Stomach smooth muscle (tissue), 2 donors: ENCODE data around the gene MPC2.
A peak's percentile ranks its signal among the peaks of the same experiment; 100 is the strongest.

Experiments used
- H3K27ac ChIP-seq: one replicate; pipeline ENCODE4 v1.7.0; 2013; ENCODE audit warnings: mild to moderate bottlenecking, low read length, inconsistent platforms
- H3K27me3 ChIP-seq, 2 donors: one replicate each; pipeline ENCODE4 v1.7.0; 2013; ENCODE audit warnings: low read length in 2 of 2; ENCODE audit not compliant: insufficient read depth in 2 of 2, control insufficient read depth in 1 of 2
- H3K36me3 ChIP-seq, 2 donors: one replicate each; pipeline ENCODE4 v1.7.0; 2013; ENCODE audit warnings: low read length in 2 of 2; ENCODE audit not compliant: control insufficient read depth in 2 of 2, insufficient read depth in 2 of 2
- H3K4me1 ChIP-seq: one replicate; pipeline ENCODE4 v1.7.0; 2013; ENCODE audit warnings: low read length; ENCODE audit not compliant: control insufficient read depth, insufficient read depth
- H3K4me3 ChIP-seq, 2 donors: one replicate each; pipeline ENCODE4 v1.7.0; 2013; ENCODE audit warnings: low read length in 2 of 2
- H3K9ac ChIP-seq, 2 donors: one replicate each; pipeline ENCODE4 v1.7.0; 2013; ENCODE audit warnings: low read length in 2 of 2, mild to moderate bottlenecking in 1 of 2
- H3K9me3 ChIP-seq, 2 donors: one replicate each; pipeline ENCODE4 v1.7.0; 2013; ENCODE audit warnings: low read length in 2 of 2; ENCODE audit not compliant: control insufficient read depth in 2 of 2
- donor health status: healthy.
- donor health status: Pancreatic carcinoma.

Gene MPC2

GRCh38 chr1:167955915-167956314 lies 19.0 kb upstream of the MPC2 start:
- Histone ChIP-seq H3K9me3 (no peaks in the 10 kb centered on the region), H3K4me1 (no peaks in the 10 kb centered on the region), H3K4me3 (no peak overlapping the region), H3K9ac (no peak overlapping the region), H3K36me3 (peaks cover 3 to 9% of the 10 kb centered on the region in 2 donors), H3K27me3 (no peaks in the 10 kb centered on the region), H3K27ac (no peak overlapping the region)

GRCh38 chr1:167950569-167950968 lies 13.7 kb upstream of the MPC2 start:
- H3K36me3 ChIP-seq: peaks cover 3 to 9% of the 10 kb centered on the region in 2 donors
- H3K4me1 ChIP-seq: no peaks in the 10 kb centered on the region
- H3K27me3 ChIP-seq: no peaks in the 10 kb centered on the region
- no peak overlapping the region for H3K4me3 ChIP-seq
- H3K9ac ChIP-seq: no peak overlapping the region
- no peak overlapping the region for H3K27ac ChIP-seq
- H3K9me3 ChIP-seq: no peaks in the 10 kb centered on the region

GRCh38 chr1:167949785-167950184 lies 12.9 kb upstream of the MPC2 start:
- H3K27me3 ChIP-seq: no peaks in the 10 kb centered on the region
- H3K9ac ChIP-seq: no peak overlapping the region
- peaks cover 3 to 9% of the 10 kb centered on the region in 2 donors for H3K36me3 ChIP-seq
- H3K4me3 ChIP-seq: no peak overlapping the region
- H3K4me1 ChIP-seq: no peaks in the 10 kb centered on the region
- H3K9me3 ChIP-seq: no peaks in the 10 kb centered on the region
- H3K27ac ChIP-seq: no peak overlapping the region

GRCh38 chr1:167947733-167948132 lies 10.9 kb upstream of the MPC2 start:
- no peaks in the 10 kb centered on the region for H3K4me1 ChIP-seq
- H3K9me3 ChIP-seq: no peaks in the 10 kb centered on the region
- H3K9ac ChIP-seq: no peak overlapping the region
- no peaks in the 10 kb centered on the region for H3K27me3 ChIP-seq
- no peak overlapping the region for H3K4me3 ChIP-seq
- H3K36me3 ChIP-seq: peaks cover 0 to 4% of the 10 kb centered on the region in 2 donors
- no peak overlapping the region for H3K27ac ChIP-seq

- Histone ChIP-seq H3K9ac (no peak overlapping the region), H3K4me1 (no peaks in the 10 kb centered on the region), H3K9me3 (no peaks in the 10 kb centered on the region), H3K27ac (no peak overlapping the region), H3K27me3 (no peaks in the 10 kb centered on the region), H3K4me3 (no peak overlapping the region), H3K36me3 (no peaks in the 10 kb centered on the region)
These were observed 6.7 kb upstream of the MPC2 start for GRCh38 chr1:167943541-167943940.

- Histone ChIP-seq H3K36me3 (no peaks in the 10 kb centered on the region), H3K27ac (no peak overlapping the region), H3K27me3 (no peaks in the 10 kb centered on the region), H3K4me3 (no peak overlapping the region), H3K9me3 (no peaks in the 10 kb centered on the region), H3K4me1 (no peaks in the 10 kb centered on the region), H3K9ac (no peak overlapping the region)
These were observed 3.4 kb upstream of the MPC2 start for GRCh38 chr1:167940264-167940663.

GRCh38 chr1:167938080-167938636 lies 1.3 kb upstream of the MPC2 start:
- peak overlapping the region; percentile 91 to 96 for H3K4me3 ChIP-seq
- H3K27ac ChIP-seq: no peak overlapping the region
- H3K27me3 ChIP-seq: no peaks in the 10 kb centered on the region
- no peaks in the 10 kb centered on the region for H3K36me3 ChIP-seq
- peak overlapping the region in 1 of 2 donors; percentile 95 for H3K9ac ChIP-seq
- H3K4me1 ChIP-seq: peaks cover 3% of the 10 kb centered on the region
- no peaks in the 10 kb centered on the region for H3K9me3 ChIP-seq

GRCh38 chr1:167937709-167938010 lies 788 bp upstream of the MPC2 start:
- Histone ChIP-seq H3K9ac (peak overlapping the region; percentile 95), H3K4me1 (peaks cover 3% of the 10 kb centered on the region), H3K9me3 (no peaks in the 10 kb centered on the region), H3K4me3 (peak overlapping the region; percentile 91 to 96), H3K27ac (peak overlapping the region; percentile 97), H3K36me3 (no peaks in the 10 kb centered on the region), H3K27me3 (no peaks in the 10 kb centered on the region)

GRCh38 chr1:167936068-167936929 lies 573 bp downstream of the MPC2 start, which contains the start of gene DCAF6:
DCAF6 (plus strand) TSS chr1:167936683; CDS start chr1:167936912, 229 bp downstream.
- no peaks in the 10 kb centered on the region for H3K27me3 ChIP-seq
- peak within 1 kb of the TSS; percentile 97 for H3K27ac ChIP-seq
- no peaks in the 10 kb centered on the region for H3K36me3 ChIP-seq
- peaks cover 3% of the 10 kb centered on the region for H3K4me1 ChIP-seq
- peak within 1 kb of the TSS; percentile 95 to 97 for H3K9ac ChIP-seq
- no peaks in the 10 kb centered on the region for H3K9me3 ChIP-seq
- H3K4me3 ChIP-seq: peak within 1 kb of the TSS; percentile 91 to 96

GRCh38 chr1:167935216-167936067 lies 1.4 kb downstream of the MPC2 start:
- no peaks in the 10 kb centered on the region for H3K9me3 ChIP-seq
- no peaks in the 10 kb centered on the region for H3K36me3 ChIP-seq
- H3K27me3 ChIP-seq: no peaks in the 10 kb centered on the region
- peaks cover 6% of the 10 kb centered on the region for H3K4me1 ChIP-seq
- peak overlapping the region; percentile 95 to 97 for H3K9ac ChIP-seq
- H3K27ac ChIP-seq: peak overlapping the region; percentile 97
- H3K4me3 ChIP-seq: peak overlapping the region; percentile 91 to 96
